ENCODE data around the gene BLVRB.
"Not testable (repeated sequence)": the region's sequence is repeated elsewhere in the genome, so short reads cannot be mapped to it uniquely, and the experiment has no call there.

The BLVRB gene

DNA sequence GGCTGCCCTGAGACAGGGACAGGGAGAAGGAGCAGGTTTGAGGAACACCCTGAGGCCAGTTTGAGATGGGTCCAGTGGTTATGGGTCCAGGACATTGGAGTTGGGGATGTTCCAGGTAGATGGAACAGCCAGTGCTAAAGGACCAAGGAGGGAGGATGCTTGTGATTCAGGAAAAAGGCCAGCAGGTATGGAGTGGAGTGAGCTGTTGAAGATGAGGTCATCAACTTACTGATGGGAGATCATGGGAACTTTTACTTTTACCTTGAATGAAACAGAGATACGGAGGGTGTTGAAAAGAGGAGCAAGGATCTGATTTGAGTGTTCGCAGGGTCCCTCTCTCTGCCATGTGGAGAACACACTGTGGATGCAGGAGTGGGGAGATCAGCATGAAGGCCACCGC lies 26.7 kb upstream of the BLVRB start:
- no peak for DNase-seq (ENCODE audit: extremely low read depth, low read depth)
- H3K4me3 ChIP-seq (replicated peaks; ENCODE audit: low read depth, low read length): no peak overlapping the region
- TF ChIP-seq, protein P1, sequence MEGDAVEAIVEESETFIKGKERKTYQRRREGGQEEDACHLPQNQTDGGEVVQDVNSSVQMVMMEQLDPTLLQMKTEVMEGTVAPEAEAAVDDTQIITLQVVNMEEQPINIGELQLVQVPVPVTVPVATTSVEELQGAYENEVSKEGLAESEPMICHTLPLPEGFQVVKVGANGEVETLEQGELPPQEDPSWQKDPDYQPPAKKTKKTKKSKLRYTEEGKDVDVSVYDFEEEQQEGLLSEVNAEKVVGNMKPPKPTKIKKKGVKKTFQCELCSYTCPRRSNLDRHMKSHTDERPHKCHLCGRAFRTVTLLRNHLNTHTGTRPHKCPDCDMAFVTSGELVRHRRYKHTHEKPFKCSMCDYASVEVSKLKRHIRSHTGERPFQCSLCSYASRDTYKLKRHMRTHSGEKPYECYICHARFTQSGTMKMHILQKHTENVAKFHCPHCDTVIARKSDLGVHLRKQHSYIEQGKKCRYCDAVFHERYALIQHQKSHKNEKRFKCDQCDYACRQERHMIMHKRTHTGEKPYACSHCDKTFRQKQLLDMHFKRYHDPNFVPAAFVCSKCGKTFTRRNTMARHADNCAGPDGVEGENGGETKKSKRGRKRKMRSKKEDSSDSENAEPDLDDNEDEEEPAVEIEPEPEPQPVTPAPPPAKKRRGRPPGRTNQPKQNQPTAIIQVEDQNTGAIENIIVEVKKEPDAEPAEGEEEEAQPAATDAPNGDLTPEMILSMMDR (IDR thresholded peaks at IDR 0.05; ENCODE audit: low read depth, low read length, missing control alignments): no peak

DNA sequence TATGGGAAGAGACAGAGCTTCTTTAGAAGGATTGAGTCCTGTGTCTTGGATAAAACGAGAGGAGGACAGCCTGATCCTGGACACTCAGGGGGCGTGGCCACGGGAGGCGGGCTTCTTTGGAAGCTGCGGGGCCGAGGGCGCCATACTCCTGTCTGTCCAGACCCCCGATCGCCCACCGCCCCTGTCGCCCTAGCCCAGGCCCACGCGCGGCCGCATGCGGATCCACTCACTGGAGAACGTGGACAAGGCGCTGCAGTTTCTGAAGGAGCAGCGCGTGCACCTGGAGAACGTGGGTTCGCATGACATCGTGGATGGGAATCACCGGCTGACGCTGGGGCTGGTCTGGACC lies 24.3 kb upstream of the BLVRB start:
- TF ChIP-seq, protein P1 (IDR thresholded peaks at IDR 0.05; ENCODE audit: low read depth, low read length, missing control alignments): no peak
- H3K4me3 ChIP-seq (replicated peaks; ENCODE audit: low read depth, low read length): no peak overlapping the region
- DNase-seq (ENCODE audit: extremely low read depth, low read depth): no peak

DNA sequence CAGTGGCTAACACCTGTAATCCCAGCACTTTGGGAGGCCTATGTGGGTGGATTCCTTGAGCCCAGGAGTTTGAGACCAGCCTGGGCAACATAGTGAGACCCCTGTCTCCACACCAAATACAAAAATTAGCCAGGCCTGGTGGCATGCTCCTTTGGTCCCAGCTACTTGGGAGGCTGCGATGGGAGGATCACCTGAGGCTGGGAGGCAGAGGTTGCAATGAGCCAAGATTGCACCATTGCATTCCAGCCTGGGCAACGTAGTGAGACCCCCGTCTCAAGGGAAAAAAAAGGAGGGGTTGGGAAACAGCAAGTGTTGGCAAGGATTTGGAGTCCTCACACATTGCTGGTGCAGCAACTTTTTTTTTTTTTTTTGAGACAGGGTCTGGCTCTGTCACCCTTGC lies 20.5 kb upstream of the BLVRB start:
- DNase-seq (ENCODE audit: extremely low read depth, low read depth): no peak
- TF ChIP-seq, protein P1 (IDR thresholded peaks at IDR 0.05; ENCODE audit: low read depth, low read length, missing control alignments): no peak
- H3K4me3 ChIP-seq (replicated peaks; ENCODE audit: low read depth, low read length): no peak overlapping the region

DNA sequence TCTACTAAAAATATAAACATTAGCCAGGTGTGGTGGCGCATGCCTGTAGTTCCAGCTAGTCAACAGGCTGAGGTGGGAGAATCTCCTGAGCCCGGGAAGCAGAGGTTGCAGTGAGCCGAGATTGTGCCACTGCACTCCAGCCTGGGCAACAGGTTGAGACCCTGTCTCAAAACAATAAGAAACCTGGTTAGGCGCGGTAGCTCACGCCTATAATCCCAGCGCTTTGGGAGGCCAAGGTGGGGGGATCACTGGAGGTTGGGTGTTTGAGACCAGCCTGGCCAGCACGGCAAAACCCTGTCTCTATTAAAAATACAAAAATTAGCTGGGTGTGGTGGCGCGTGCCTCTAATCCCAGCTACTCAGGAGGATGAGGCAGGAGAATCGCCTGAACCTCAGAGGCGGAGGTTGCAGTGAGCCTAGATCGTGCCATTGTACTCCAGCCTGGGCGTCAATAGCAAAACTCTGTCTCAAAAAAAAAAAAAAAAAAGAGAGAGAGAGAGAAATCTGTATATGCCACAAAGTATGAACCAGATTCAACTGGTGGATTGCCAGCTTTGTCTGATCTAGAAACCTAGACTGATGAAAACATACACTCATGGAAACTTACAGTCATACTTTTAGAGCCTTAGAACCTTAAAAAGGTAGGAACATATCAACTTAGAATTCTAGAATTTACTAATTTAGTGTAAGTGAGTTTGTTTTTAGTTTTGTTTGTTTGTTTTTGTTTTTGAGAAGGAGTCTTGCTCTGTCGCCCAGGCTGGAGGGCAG lies 10.5 kb upstream of the BLVRB start:
- not testable (repeated sequence) for H3K4me3 ChIP-seq (replicated peaks; ENCODE audit: low read depth, low read length); DNase-seq (ENCODE audit: extremely low read depth, low read depth)

DNA sequence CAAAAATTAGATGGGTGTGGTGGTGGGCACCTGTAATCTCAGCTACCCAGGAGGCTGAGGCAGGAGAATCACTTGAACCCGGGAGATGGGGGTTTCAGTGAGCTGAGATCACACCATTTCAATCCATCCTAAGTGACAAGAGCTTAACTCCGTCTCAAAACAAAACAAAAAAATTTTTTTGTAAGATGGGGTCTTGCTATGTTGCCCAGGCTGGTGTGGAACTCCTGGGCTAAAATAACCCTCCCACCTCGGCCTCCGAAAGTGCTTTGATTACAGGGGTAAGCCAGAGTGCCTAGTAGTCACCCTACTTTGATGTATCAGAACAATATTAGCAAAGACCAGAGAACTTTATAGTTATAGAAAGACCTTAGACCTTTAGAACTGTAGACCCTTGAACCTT lies 9.2 kb upstream of the BLVRB start:
- no peak overlapping the region for H3K4me3 ChIP-seq (replicated peaks; ENCODE audit: low read depth, low read length)
- TF ChIP-seq, protein P1 (IDR thresholded peaks at IDR 0.05; ENCODE audit: low read depth, low read length, missing control alignments): no peak
- no peak for DNase-seq (ENCODE audit: extremely low read depth, low read depth)

DNA sequence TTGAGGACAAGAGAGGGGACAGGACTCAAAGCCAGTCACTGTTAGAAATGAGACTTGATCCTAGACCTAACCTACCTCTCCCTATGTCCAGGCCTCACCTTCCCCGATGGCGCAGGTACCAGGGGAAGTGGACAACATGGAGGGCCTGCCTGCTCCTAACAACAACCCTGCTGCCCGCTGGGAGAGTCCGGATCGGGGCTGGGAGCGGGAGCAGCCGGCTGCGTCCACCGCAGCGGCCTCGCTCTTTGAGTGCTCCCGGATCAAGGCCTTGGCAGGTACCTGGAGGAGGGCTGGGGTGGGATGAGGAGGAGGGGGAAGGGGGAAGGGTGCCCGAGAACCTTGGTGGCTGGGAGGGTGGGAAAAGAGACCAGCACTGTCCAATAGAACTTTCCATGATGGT lies 7.0 kb upstream of the BLVRB start:
- no peak overlapping the region for H3K4me3 ChIP-seq (replicated peaks; ENCODE audit: low read depth, low read length)
- TF ChIP-seq, protein P1 (IDR thresholded peaks at IDR 0.05; ENCODE audit: low read depth, low read length, missing control alignments): no peak
- DNase-seq (ENCODE audit: extremely low read depth, low read depth): no peak

DNA sequence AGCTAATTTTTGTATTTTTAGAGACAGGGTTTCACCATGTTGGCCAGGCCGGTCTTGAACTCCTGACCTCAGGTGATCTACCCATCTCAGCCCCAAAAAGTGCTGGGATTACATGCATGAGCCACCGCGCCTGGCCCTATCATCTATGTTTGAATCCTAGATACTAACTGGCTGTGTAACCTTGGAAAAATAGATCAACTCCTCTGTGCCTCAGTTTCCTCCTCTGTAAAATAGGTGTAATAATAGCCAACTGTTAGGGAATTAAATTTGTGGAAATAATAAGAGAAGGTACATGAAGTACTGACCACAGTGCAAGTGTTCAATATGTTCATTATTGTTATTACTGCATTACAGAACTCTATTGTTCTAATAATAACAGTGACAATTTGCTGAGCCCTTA lies 5.6 kb upstream of the BLVRB start:
- TF ChIP-seq, protein P1 (IDR thresholded peaks at IDR 0.05; ENCODE audit: low read depth, low read length, missing control alignments): no peak
- H3K4me3 ChIP-seq (replicated peaks; ENCODE audit: low read depth, low read length): no peak overlapping the region
- no peak for DNase-seq (ENCODE audit: extremely low read depth, low read depth)

Measured in HFF-Myc (cell line).